ENCODE results near the gene PRELID1. TPM values are rescaled to one million over a fixed set of nuclear protein-coding genes. Genes with fewer than 3 reads are reported as not detected.

Gene PRELID1
- total RNA-seq, 1 donor, result 82.2 TPM

- no peak overlapping the region for H2AFZ ChIP-seq (ENCODE audit: low read length)
- H3K27me3 ChIP-seq (ENCODE audit: insufficient read depth, low read length), result no peaks in the 10 kb centered on the region
- H4K20me1 ChIP-seq (ENCODE audit: insufficient read depth, low read length), result peaks cover 31% of the 10 kb centered on the region
- H3K9me3 ChIP-seq (ENCODE audit: low read depth, low read length), result no peaks in the 10 kb centered on the region
- peaks cover 19% of the 10 kb centered on the region for H3K79me2 ChIP-seq (ENCODE audit: insufficient read depth, low read length)
- no peak overlapping the region for H3K4me3 ChIP-seq (ENCODE audit: insufficient read depth, low read length)
- H3K27ac ChIP-seq (ENCODE audit: low read depth, low read length), result no peak overlapping the region
- no peak for TF ChIP-seq CTCF (IDR thresholded peaks at IDR 0.05; ENCODE audit: extremely low read depth, low read depth, low read length)
- peak; percentile 41 for DNase-seq (ENCODE audit: insufficient read length, low spot score, missing footprints)
- peaks cover 29% of the 10 kb centered on the region for H3K4me1 ChIP-seq (ENCODE audit: insufficient read depth, low read length)
- H3K4me2 ChIP-seq (ENCODE audit: insufficient read depth, low read length), result no peak overlapping the region
- H3K36me3 ChIP-seq (ENCODE audit: insufficient read depth, low read length), result peaks cover 8% of the 10 kb centered on the region
Measured at GRCh38 chr5:177313561-177314259, 10.1 kb downstream of the PRELID1 start.

GRCh38 chr5:177314376-177315342 is 11.1 kb downstream of the PRELID1 start:
- H2AFZ ChIP-seq (ENCODE audit: low read length), result no peak overlapping the region
- no peak overlapping the region for H3K4me3 ChIP-seq (ENCODE audit: insufficient read depth, low read length)
- H3K27ac ChIP-seq (ENCODE audit: low read depth, low read length), result no peak overlapping the region
- peak; percentile 53 for DNase-seq (ENCODE audit: insufficient read length, low spot score, missing footprints)
- H3K4me2 ChIP-seq (ENCODE audit: insufficient read depth, low read length), result no peak overlapping the region
- H3K36me3 ChIP-seq (ENCODE audit: insufficient read depth, low read length), result peaks cover under 1% of the 10 kb centered on the region
- no peaks in the 10 kb centered on the region for H3K9me3 ChIP-seq (ENCODE audit: low read depth, low read length)
- H3K27me3 ChIP-seq (ENCODE audit: insufficient read depth, low read length), result no peaks in the 10 kb centered on the region
- peaks cover 14% of the 10 kb centered on the region for H3K79me2 ChIP-seq (ENCODE audit: insufficient read depth, low read length)
- TF ChIP-seq CTCF (IDR thresholded peaks at IDR 0.05; ENCODE audit: extremely low read depth, low read depth, low read length), result no peak
- H4K20me1 ChIP-seq (ENCODE audit: insufficient read depth, low read length), result peaks cover 31% of the 10 kb centered on the region
- H3K4me1 ChIP-seq (ENCODE audit: insufficient read depth, low read length), result peaks cover 26% of the 10 kb centered on the region

- Histone ChIP-seq H3K36me3 (ENCODE audit: insufficient read depth, low read length) (no peaks in the 10 kb centered on the region), H3K4me3 (ENCODE audit: insufficient read depth, low read length) (no peak overlapping the region), H3K27me3 (ENCODE audit: insufficient read depth, low read length) (no peaks in the 10 kb centered on the region), H2AFZ (ENCODE audit: low read length) (no peak overlapping the region), H3K9me3 (ENCODE audit: low read depth, low read length) (no peaks in the 10 kb centered on the region), H3K79me2 (ENCODE audit: insufficient read depth, low read length) (peaks cover 7% of the 10 kb centered on the region), H3K4me2 (ENCODE audit: insufficient read depth, low read length) (no peak overlapping the region), H3K4me1 (ENCODE audit: insufficient read depth, low read length) (peaks cover 20% of the 10 kb centered on the region), H3K27ac (ENCODE audit: low read depth, low read length) (no peak overlapping the region), H4K20me1 (ENCODE audit: insufficient read depth, low read length) (peaks cover 26% of the 10 kb centered on the region)
- no peak for DNase-seq (ENCODE audit: insufficient read length, low spot score, missing footprints)
- TF ChIP-seq CTCF (IDR thresholded peaks at IDR 0.05; ENCODE audit: extremely low read depth, low read depth, low read length), result no peak
Measured at GRCh38 chr5:177315411-177315810, 11.8 kb downstream of the PRELID1 start.

- no peak for TF ChIP-seq CTCF (IDR thresholded peaks at IDR 0.05; ENCODE audit: extremely low read depth, low read depth, low read length)
- no peak overlapping the region for H3K27ac ChIP-seq (ENCODE audit: low read depth, low read length)
- no peaks in the 10 kb centered on the region for H3K36me3 ChIP-seq (ENCODE audit: insufficient read depth, low read length)
- H3K4me3 ChIP-seq (ENCODE audit: insufficient read depth, low read length), result no peak overlapping the region
- peaks cover 20% of the 10 kb centered on the region for H4K20me1 ChIP-seq (ENCODE audit: insufficient read depth, low read length)
- H3K4me1 ChIP-seq (ENCODE audit: insufficient read depth, low read length), result peaks cover 14% of the 10 kb centered on the region
- H3K79me2 ChIP-seq (ENCODE audit: insufficient read depth, low read length), result peaks cover 1% of the 10 kb centered on the region
- H2AFZ ChIP-seq (ENCODE audit: low read length), result no peak overlapping the region
- H3K4me2 ChIP-seq (ENCODE audit: insufficient read depth, low read length), result no peak overlapping the region
- DNase-seq (ENCODE audit: insufficient read length, low spot score, missing footprints), result peak; percentile 13
- H3K27me3 ChIP-seq (ENCODE audit: insufficient read depth, low read length), result no peaks in the 10 kb centered on the region
- no peaks in the 10 kb centered on the region for H3K9me3 ChIP-seq (ENCODE audit: low read depth, low read length)
Measured at GRCh38 chr5:177316005-177316404, 12.4 kb downstream of the PRELID1 start.
